ENCODE results near the gene WASHC4.

GRCh38 chr12:105083551-105084105 lies 23.9 kb upstream of the WASHC4 start:
- no peak for TF ChIP-seq POLR2A (IDR thresholded peaks at IDR 0.05)
- TF ChIP-seq, protein P1, sequence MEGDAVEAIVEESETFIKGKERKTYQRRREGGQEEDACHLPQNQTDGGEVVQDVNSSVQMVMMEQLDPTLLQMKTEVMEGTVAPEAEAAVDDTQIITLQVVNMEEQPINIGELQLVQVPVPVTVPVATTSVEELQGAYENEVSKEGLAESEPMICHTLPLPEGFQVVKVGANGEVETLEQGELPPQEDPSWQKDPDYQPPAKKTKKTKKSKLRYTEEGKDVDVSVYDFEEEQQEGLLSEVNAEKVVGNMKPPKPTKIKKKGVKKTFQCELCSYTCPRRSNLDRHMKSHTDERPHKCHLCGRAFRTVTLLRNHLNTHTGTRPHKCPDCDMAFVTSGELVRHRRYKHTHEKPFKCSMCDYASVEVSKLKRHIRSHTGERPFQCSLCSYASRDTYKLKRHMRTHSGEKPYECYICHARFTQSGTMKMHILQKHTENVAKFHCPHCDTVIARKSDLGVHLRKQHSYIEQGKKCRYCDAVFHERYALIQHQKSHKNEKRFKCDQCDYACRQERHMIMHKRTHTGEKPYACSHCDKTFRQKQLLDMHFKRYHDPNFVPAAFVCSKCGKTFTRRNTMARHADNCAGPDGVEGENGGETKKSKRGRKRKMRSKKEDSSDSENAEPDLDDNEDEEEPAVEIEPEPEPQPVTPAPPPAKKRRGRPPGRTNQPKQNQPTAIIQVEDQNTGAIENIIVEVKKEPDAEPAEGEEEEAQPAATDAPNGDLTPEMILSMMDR (IDR thresholded peaks at IDR 0.05) = no peak

Measured in testis (tissue), 2 donors.